GM23248 (cell line): Measurements from ENCODE around the gene COL19A1. TPM values are rescaled to one million over a fixed set of nuclear protein-coding genes. Genes with fewer than 3 reads are reported as not detected.

Experiments
- DNase-seq: peaks from one replicate; pipeline ENCODE4 v3.0.0-alpha.2; 2015
- H2AFZ ChIP-seq: fragments of 200-600 bp; sonication (generic); 2 replicates; pipeline ENCODE4 v1.6.1; 2016; ENCODE audit warnings: antibody characterized with exemption
- H3F3A ChIP-seq: fragments of 200-600 bp; sonication (generic); 2 replicates; pipeline ENCODE4 v1.6.1; 2016; ENCODE audit warnings: mild to moderate bottlenecking, antibody characterized with exemption, mixed run types; ENCODE audit not compliant: insufficient read depth
- H3K27ac ChIP-seq: fragments of 200-600 bp; sonication (generic); 2 replicates; pipeline ENCODE4 v1.5.1; 2016; ENCODE audit warnings: mild to moderate bottlenecking
- H3K27me3 ChIP-seq: fragments of 200-600 bp; sonication (generic); replicated peaks from 2 replicates; pipeline ENCODE4 v1.6.1; 2016; ENCODE audit warnings: mild to moderate bottlenecking; ENCODE audit not compliant: insufficient read depth
- H3K36me3 ChIP-seq: fragments of 200-600 bp; sonication (generic); 2 replicates; pipeline ENCODE4 v1.6.1; 2016; ENCODE audit warnings: low read depth, mild to moderate bottlenecking
- H3K4me1 ChIP-seq: fragments of 200-600 bp; sonication (generic); 2 replicates; pipeline ENCODE4 v1.6.1; 2016; ENCODE audit warnings: mild to moderate bottlenecking; ENCODE audit not compliant: insufficient read depth
- H3K4me2 ChIP-seq: fragments of 200-600 bp; sonication (generic); one replicate; pipeline ENCODE4 v1.6.1; 2016; ENCODE audit warnings: mild to moderate bottlenecking; ENCODE audit not compliant: unreplicated experiment
- H3K4me3 ChIP-seq: fragments of 200-600 bp; sonication (generic); 2 replicates; pipeline ENCODE4 v1.5.1; 2016; ENCODE audit warnings: mild to moderate bottlenecking
- H3K79me2 ChIP-seq: fragments of 200-600 bp; sonication (generic); 2 replicates; pipeline ENCODE4 v1.6.1; 2016; ENCODE audit warnings: mild to moderate bottlenecking; ENCODE audit not compliant: insufficient read depth
- H3K9ac ChIP-seq: fragments of 200-600 bp; sonication (generic); 2 replicates; pipeline ENCODE4 v1.6.1; 2016; ENCODE audit warnings: mild to moderate bottlenecking
- H3K9me2 ChIP-seq: fragments of 200-600 bp; sonication (generic); 2 replicates; pipeline ENCODE4 v1.6.1; 2016; ENCODE audit warnings: mixed run types, mild to moderate bottlenecking, moderate library complexity; ENCODE audit not compliant: insufficient read depth
- H3K9me3 ChIP-seq: fragments of 200-600 bp; sonication (generic); one replicate; pipeline ENCODE4 v1.6.1; 2017; ENCODE audit warnings: low read depth
- H4K20me1 ChIP-seq: fragments of 200-600 bp; sonication (generic); 2 replicates; pipeline ENCODE4 v1.6.0; 2016; ENCODE audit not compliant: insufficient read depth
- EZH2 ChIP-seq: fragments of 200-600 bp; sonication (generic); IDR thresholded peaks from 2 replicates; pipeline ENCODE4 v1.6.1; 2018; ENCODE audit warnings: antibody characterized with exemption, mild to moderate bottlenecking; ENCODE audit not compliant: insufficient read depth, poor library complexity, severe bottlenecking
- EZH2phosphoT487 ChIP-seq: fragments of 200-600 bp; sonication (generic); IDR thresholded peaks from 2 replicates; pipeline ENCODE4 v1.6.1; 2018; ENCODE audit warnings: antibody characterized with exemption, moderate library complexity, mild to moderate bottlenecking, low read depth; ENCODE audit not compliant: insufficient read depth
- WGBS, 2 experiments: methylation state at CpG; one replicate each; pipeline ENCODE4 v1.1.6; 2015 to 2017; ENCODE audit warnings: low lambda C conversion rate in 2 of 2, low coverage in 1 of 2; ENCODE audit errors: missing lambda C conversion rate in 2 of 2; 5-methylcytosine and 5-hydroxymethylcytosine counted together
- in situ Hi-C: fragments of 300-500 bp; cut with MboI; formaldehyde crosslinking; loops from 2 replicates; pipeline ENCODE4 v1.15.0; 2020
- polyA plus RNA-seq: library from polyadenylated mRNA; unstranded; fragments of >200 nt; fragmentation: Nextera tagmentation; extraction: Ambion mirVana; gene quantifications from 2 replicates; pipeline ENCODE4 v1.2.1, GENCODE V29; 2016
- total RNA-seq: library from RNA; depleted of rRNA; stranded (reverse); fragments of >200 nt; shearing (Covaris generic); gene quantifications from 2 replicates; pipeline ENCODE4 v1.2.3, GENCODE V29; 2014

Gene COL19A1
- total and polyA plus RNA-seq, 2 experiments from 2014 or later: not detected

DNA sequence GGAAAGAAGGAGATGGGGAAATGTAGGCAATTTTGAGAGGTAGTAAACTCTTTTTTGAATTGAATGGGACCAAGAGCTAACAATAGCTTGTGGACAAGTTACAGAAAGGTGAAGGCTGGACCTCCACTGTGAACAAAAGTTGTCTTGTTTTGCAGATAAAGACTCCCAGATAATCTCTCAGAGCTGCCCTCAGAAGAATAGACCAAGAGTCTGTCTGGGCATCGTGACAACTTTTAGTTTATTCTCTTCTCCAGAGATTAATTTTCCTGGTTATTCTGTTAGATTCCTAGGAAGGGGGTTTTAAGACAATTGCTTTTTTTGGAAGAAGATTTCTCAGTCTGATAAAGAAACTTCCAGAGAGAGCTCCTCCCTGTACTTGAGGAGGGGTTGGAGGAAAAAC is 161.9 kb downstream of the COL19A1 start:
- Histone ChIP-seq H3K9me3 (no peaks in the 10 kb centered on the region), H3K36me3 (no peaks in the 10 kb centered on the region), H3K79me2 (no peaks in the 10 kb centered on the region), H3K27ac (no peak overlapping the region), H2AFZ (no peak overlapping the region), H3K9ac (no peak overlapping the region), H3K4me1 (no peaks in the 10 kb centered on the region), H3K4me2 (no peak overlapping the region), H3K27me3 (no peaks in the 10 kb centered on the region; the same call in 1 of the 2 replicates), H4K20me1 (no peaks in the 10 kb centered on the region), H3K9me2 (no peaks in the 10 kb centered on the region), H3K4me3 (no peak overlapping the region), H3F3A (no peaks in the 10 kb centered on the region)
- TF ChIP-seq EZH2phosphoT487 (no peak), EZH2 (no peak)
- no peak for DNase-seq
- WGBS, 2 experiments: 9 to 31% methylated on average over 1 of the region's 1 CpG
- in situ Hi-C loops: no loop called here

DNA sequence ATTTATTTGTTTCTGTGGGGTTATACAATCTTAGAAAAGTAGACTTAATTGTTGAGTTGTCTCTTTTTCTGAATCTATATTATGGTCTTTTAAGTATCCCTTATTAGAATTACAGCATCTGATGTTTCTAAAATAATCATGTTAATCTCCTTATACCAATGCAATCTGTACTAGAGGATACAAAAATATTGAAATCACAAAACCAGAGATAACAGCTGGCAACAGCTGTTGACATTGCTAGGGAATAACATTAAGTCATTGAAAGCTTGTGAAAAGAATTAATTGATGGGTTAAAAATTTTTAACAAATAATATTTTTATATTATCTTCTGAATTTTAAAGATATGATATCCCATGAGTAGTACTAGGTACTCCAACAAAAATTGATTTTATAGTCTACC is 162.6 kb downstream of the COL19A1 start:
- no peaks in the 10 kb centered on the region for H3K36me3 ChIP-seq
- H3K79me2 ChIP-seq: no peaks in the 10 kb centered on the region
- H3K4me3 ChIP-seq: no peak overlapping the region
- no peak for DNase-seq
- H3K27ac ChIP-seq: no peak overlapping the region
- no peaks in the 10 kb centered on the region; the same call in 1 of the 2 replicates for H3K27me3 ChIP-seq
- TF ChIP-seq EZH2phosphoT487: no peak
- no peak for TF ChIP-seq EZH2
- no peak overlapping the region for H3K9ac ChIP-seq
- H3K4me1 ChIP-seq: no peaks in the 10 kb centered on the region
- no peaks in the 10 kb centered on the region for H3K9me3 ChIP-seq
- no peaks in the 10 kb centered on the region for H3K9me2 ChIP-seq
- no peak overlapping the region for H2AFZ ChIP-seq
- H3K4me2 ChIP-seq: no peak overlapping the region
- H3F3A ChIP-seq: no peaks in the 10 kb centered on the region
- no peaks in the 10 kb centered on the region for H4K20me1 ChIP-seq
- in situ Hi-C loops: no loop called here

DNA sequence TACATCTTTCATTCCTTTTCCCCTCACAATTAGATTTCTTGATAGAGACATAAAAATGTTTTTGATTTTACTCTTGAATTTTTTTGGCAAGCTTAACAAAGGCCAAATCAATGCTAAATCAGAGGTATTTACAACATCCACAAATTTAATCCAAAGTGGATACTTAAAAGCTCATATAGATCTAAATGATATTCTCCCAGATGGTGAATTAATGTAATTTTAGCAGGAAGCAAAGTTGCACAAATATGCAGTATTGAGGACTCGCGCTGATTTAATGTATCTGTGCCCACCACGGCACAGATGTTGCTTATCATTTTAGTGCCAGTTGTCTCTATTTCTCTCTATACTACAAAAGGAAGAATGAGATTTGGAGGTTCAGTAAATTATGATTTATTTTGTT is 167.4 kb downstream of the COL19A1 start:
- H3K79me2 ChIP-seq: no peaks in the 10 kb centered on the region
- no peak overlapping the region for H3K4me2 ChIP-seq
- no peak overlapping the region for H3K9ac ChIP-seq
- H3K4me3 ChIP-seq: no peak overlapping the region
- no peaks in the 10 kb centered on the region for H3K9me2 ChIP-seq
- no peak for DNase-seq
- H3K4me1 ChIP-seq: no peaks in the 10 kb centered on the region
- H3K36me3 ChIP-seq: no peaks in the 10 kb centered on the region
- no peak for TF ChIP-seq EZH2phosphoT487
- no peak for TF ChIP-seq EZH2
- no peak overlapping the region for H2AFZ ChIP-seq
- H3K9me3 ChIP-seq: no peaks in the 10 kb centered on the region
- no peak overlapping the region for H3K27ac ChIP-seq
- 64 to 70% methylated on average over 3 of the region's 3 CpGs for WGBS, 2 experiments
- in situ Hi-C loops: no loop called here
- H4K20me1 ChIP-seq: no peaks in the 10 kb centered on the region
- H3F3A ChIP-seq: no peaks in the 10 kb centered on the region
- H3K27me3 ChIP-seq: no peaks in the 10 kb centered on the region; the same call in 1 of the 2 replicates

DNA sequence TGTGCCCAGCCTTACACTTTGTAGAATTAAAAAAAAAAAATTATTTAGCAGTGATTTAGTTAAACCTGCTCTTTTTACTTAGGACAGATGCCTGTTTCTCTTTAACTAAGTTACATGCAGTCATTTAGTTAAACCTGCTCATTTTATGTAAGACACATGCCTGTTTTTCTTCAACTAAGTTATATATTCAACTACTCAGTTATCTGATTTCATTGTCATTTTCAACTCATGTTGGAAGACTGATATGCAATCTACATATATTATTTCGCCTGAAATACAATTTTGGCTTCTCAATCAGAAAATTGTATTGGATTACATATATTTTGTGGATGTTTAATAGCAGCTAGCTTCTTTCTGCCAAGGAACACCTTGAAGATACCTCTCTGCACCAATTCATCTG is 171.1 kb downstream of the COL19A1 start:
- no peaks in the 10 kb centered on the region for H3K9me2 ChIP-seq
- no peaks in the 10 kb centered on the region for H3K9me3 ChIP-seq
- in situ Hi-C loops: no loop called here
- H3K9ac ChIP-seq: no peak overlapping the region
- DNase-seq: no peak
- no peak for TF ChIP-seq EZH2phosphoT487
- no peaks in the 10 kb centered on the region; the same call in 1 of the 2 replicates for H3K27me3 ChIP-seq
- no peaks in the 10 kb centered on the region for H3K4me1 ChIP-seq
- no peaks in the 10 kb centered on the region for H3K36me3 ChIP-seq
- 5 to 8% methylated on average over 1 of the region's 1 CpG for WGBS, 2 experiments
- H3F3A ChIP-seq: no peaks in the 10 kb centered on the region
- no peak overlapping the region for H3K4me2 ChIP-seq
- H3K4me3 ChIP-seq: no peak overlapping the region
- H4K20me1 ChIP-seq: no peaks in the 10 kb centered on the region
- no peak overlapping the region for H3K27ac ChIP-seq
- no peak overlapping the region for H2AFZ ChIP-seq
- H3K79me2 ChIP-seq: no peaks in the 10 kb centered on the region

DNA sequence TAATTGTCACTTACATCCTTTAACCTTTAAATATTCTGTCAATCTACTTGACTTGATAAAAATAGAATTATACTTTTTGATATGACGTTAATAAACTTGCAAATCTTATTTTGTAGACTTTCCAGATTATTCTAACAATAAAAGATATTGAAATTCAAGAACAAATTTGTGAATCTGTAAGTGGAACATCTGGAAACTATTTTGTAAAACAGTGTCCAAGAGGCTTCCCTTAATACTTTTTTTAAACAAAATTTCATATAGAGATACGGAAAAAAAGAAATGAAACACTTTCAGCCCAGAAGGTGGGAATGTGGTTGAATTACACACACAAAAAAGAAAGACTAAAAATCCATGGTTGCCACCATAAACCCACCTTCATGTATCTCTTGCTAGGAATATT is 174.4 kb downstream of the COL19A1 start:
- in situ Hi-C loops: no loop called here
- 0% methylated on average over 2 of the region's 2 CpGs for WGBS, 2 experiments
- TF ChIP-seq EZH2: no peak
- TF ChIP-seq EZH2phosphoT487: no peak

More for the DNA sequence above, 174.4 kb downstream of the COL19A1 start:
- Histone ChIP-seq H2AFZ (no peak overlapping the region), H3K9me3 (no peaks in the 10 kb centered on the region), H3K4me3 (no peak overlapping the region), H4K20me1 (no peaks in the 10 kb centered on the region), H3F3A (no peaks in the 10 kb centered on the region), H3K9me2 (no peaks in the 10 kb centered on the region), H3K27me3 (no peaks in the 10 kb centered on the region), H3K4me2 (no peak overlapping the region), H3K79me2 (no peaks in the 10 kb centered on the region), H3K27ac (no peak overlapping the region), H3K4me1 (no peaks in the 10 kb centered on the region), H3K9ac (no peak overlapping the region), H3K36me3 (no peaks in the 10 kb centered on the region)
- no peak for DNase-seq
